Measurements from ENCODE around the gene CLCN3.
"Not testable (repeated sequence)": the region's sequence is repeated elsewhere in the genome, so short reads cannot be mapped to it uniquely, and the experiment has no call there.

Gene CLCN3

GRCh38 chr4:169678951-169679591, 58.7 kb downstream of the CLCN3 start:
- not testable (repeated sequence) for H3K4me1 ChIP-seq (ENCODE audit: control insufficient read depth in 2 of 2, insufficient read depth in 2 of 2, low read length in 2 of 2); H3K27me3 ChIP-seq (ENCODE audit: control insufficient read depth in 2 of 2, insufficient read depth in 2 of 2, low read length in 2 of 2); H3K9ac ChIP-seq (ENCODE audit: low read depth in 1 of 2, low read length in 2 of 2); H3K4me3 ChIP-seq (ENCODE audit: low read length in 2 of 2); H3K27ac ChIP-seq (ENCODE audit: low read depth in 2 of 2, low read length in 2 of 2); H3K9me3 ChIP-seq (ENCODE audit: control insufficient read depth in 2 of 2, low read length in 2 of 2)
- H3K36me3 ChIP-seq (ENCODE audit: control insufficient read depth in 2 of 2, insufficient read depth in 2 of 2, low read length in 2 of 2), result peaks cover 16% of the 10 kb centered on the region in 2 donors

GRCh38 chr4:169682372-169683047, 62.1 kb downstream of the CLCN3 start:
- Histone ChIP-seq H3K27me3 (ENCODE audit: control insufficient read depth in 2 of 2, insufficient read depth in 2 of 2, low read length in 2 of 2) (no peaks in the 10 kb centered on the region), H3K27ac (ENCODE audit: low read depth in 2 of 2, low read length in 2 of 2) (no peak overlapping the region), H3K36me3 (ENCODE audit: control insufficient read depth in 2 of 2, insufficient read depth in 2 of 2, low read length in 2 of 2) (peaks cover 16 to 22% of the 10 kb centered on the region in 2 donors), H3K9me3 (ENCODE audit: control insufficient read depth in 2 of 2, low read length in 2 of 2) (no peaks in the 10 kb centered on the region), H3K4me1 (ENCODE audit: control insufficient read depth in 2 of 2, insufficient read depth in 2 of 2, low read length in 2 of 2) (no peaks in the 10 kb centered on the region), H3K9ac (ENCODE audit: low read depth in 1 of 2, low read length in 2 of 2) (no peak overlapping the region), H3K4me3 (ENCODE audit: low read length in 2 of 2) (no peak overlapping the region)

- no peaks in the 10 kb centered on the region for H3K27me3 ChIP-seq (ENCODE audit: control insufficient read depth in 2 of 2, insufficient read depth in 2 of 2, low read length in 2 of 2)
- H3K4me3 ChIP-seq (ENCODE audit: low read length in 2 of 2), result no peak overlapping the region
- H3K36me3 ChIP-seq (ENCODE audit: control insufficient read depth in 2 of 2, insufficient read depth in 2 of 2, low read length in 2 of 2), result peaks cover 27 to 30% of the 10 kb centered on the region in 2 donors
Measured at GRCh38 chr4:169689681-169690080, 69.3 kb downstream of the CLCN3 start.

GRCh38 chr4:169690787-169691186, 70.4 kb downstream of the CLCN3 start:
- no peaks in the 10 kb centered on the region for H3K9me3 ChIP-seq (ENCODE audit: control insufficient read depth in 2 of 2, low read length in 2 of 2)
- peaks cover 26 to 30% of the 10 kb centered on the region in 2 donors for H3K36me3 ChIP-seq (ENCODE audit: control insufficient read depth in 2 of 2, insufficient read depth in 2 of 2, low read length in 2 of 2)
- no peaks in the 10 kb centered on the region for H3K4me1 ChIP-seq (ENCODE audit: control insufficient read depth in 2 of 2, insufficient read depth in 2 of 2, low read length in 2 of 2)
- H3K4me3 ChIP-seq (ENCODE audit: low read length in 2 of 2), result no peak overlapping the region
- H3K27me3 ChIP-seq (ENCODE audit: control insufficient read depth in 2 of 2, insufficient read depth in 2 of 2, low read length in 2 of 2), result no peaks in the 10 kb centered on the region
- H3K27ac ChIP-seq (ENCODE audit: low read depth in 2 of 2, low read length in 2 of 2), result no peak overlapping the region
- no peak overlapping the region for H3K9ac ChIP-seq (ENCODE audit: low read depth in 1 of 2, low read length in 2 of 2)

More at GRCh38 chr4:169689681-169690080, 69.3 kb downstream of the CLCN3 start:
- no peaks in the 10 kb centered on the region for H3K4me1 ChIP-seq (ENCODE audit: control insufficient read depth in 2 of 2, insufficient read depth in 2 of 2, low read length in 2 of 2)
- H3K9ac ChIP-seq (ENCODE audit: low read depth in 1 of 2, low read length in 2 of 2), result no peak overlapping the region
- H3K9me3 ChIP-seq (ENCODE audit: control insufficient read depth in 2 of 2, low read length in 2 of 2), result no peaks in the 10 kb centered on the region
- H3K27ac ChIP-seq (ENCODE audit: low read depth in 2 of 2, low read length in 2 of 2), result no peak overlapping the region

- Histone ChIP-seq H3K27me3 (ENCODE audit: control insufficient read depth in 2 of 2, insufficient read depth in 2 of 2, low read length in 2 of 2) (no peaks in the 10 kb centered on the region), H3K4me1 (ENCODE audit: control insufficient read depth in 2 of 2, insufficient read depth in 2 of 2, low read length in 2 of 2) (no peaks in the 10 kb centered on the region), H3K27ac (ENCODE audit: low read depth in 2 of 2, low read length in 2 of 2) (no peak overlapping the region), H3K9me3 (ENCODE audit: control insufficient read depth in 2 of 2, low read length in 2 of 2) (no peaks in the 10 kb centered on the region), H3K9ac (ENCODE audit: low read depth in 1 of 2, low read length in 2 of 2) (no peak overlapping the region), H3K4me3 (ENCODE audit: low read length in 2 of 2) (no peak overlapping the region), H3K36me3 (ENCODE audit: control insufficient read depth in 2 of 2, insufficient read depth in 2 of 2, low read length in 2 of 2) (peaks cover 36 to 38% of the 10 kb centered on the region in 2 donors)
Measured at GRCh38 chr4:169698331-169698730, 78.0 kb downstream of the CLCN3 start.

GRCh38 chr4:169707958-169708643, 87.7 kb downstream of the CLCN3 start:
- H3K27ac ChIP-seq (ENCODE audit: low read depth in 2 of 2, low read length in 2 of 2), result no peak overlapping the region
- no peaks in the 10 kb centered on the region for H3K27me3 ChIP-seq (ENCODE audit: control insufficient read depth in 2 of 2, insufficient read depth in 2 of 2, low read length in 2 of 2)
- H3K4me3 ChIP-seq (ENCODE audit: low read length in 2 of 2), result no peak overlapping the region
- H3K4me1 ChIP-seq (ENCODE audit: control insufficient read depth in 2 of 2, insufficient read depth in 2 of 2, low read length in 2 of 2), result no peaks in the 10 kb centered on the region
- H3K36me3 ChIP-seq (ENCODE audit: control insufficient read depth in 2 of 2, insufficient read depth in 2 of 2, low read length in 2 of 2), result peaks cover 24 to 27% of the 10 kb centered on the region in 2 donors
- H3K9ac ChIP-seq (ENCODE audit: low read depth in 1 of 2, low read length in 2 of 2), result no peak overlapping the region
- no peaks in the 10 kb centered on the region for H3K9me3 ChIP-seq (ENCODE audit: control insufficient read depth in 2 of 2, low read length in 2 of 2)

GRCh38 chr4:169715826-169716225, 95.4 kb downstream of the CLCN3 start:
- H3K9me3 ChIP-seq (ENCODE audit: control insufficient read depth in 2 of 2, low read length in 2 of 2), result no peaks in the 10 kb centered on the region
- no peaks in the 10 kb centered on the region for H3K27me3 ChIP-seq (ENCODE audit: control insufficient read depth in 2 of 2, insufficient read depth in 2 of 2, low read length in 2 of 2)
- no peak overlapping the region for H3K27ac ChIP-seq (ENCODE audit: low read depth in 2 of 2, low read length in 2 of 2)
- peaks cover 41 to 42% of the 10 kb centered on the region in 2 donors for H3K36me3 ChIP-seq (ENCODE audit: control insufficient read depth in 2 of 2, insufficient read depth in 2 of 2, low read length in 2 of 2)
- no peak overlapping the region for H3K9ac ChIP-seq (ENCODE audit: low read depth in 1 of 2, low read length in 2 of 2)
- no peaks in the 10 kb centered on the region for H3K4me1 ChIP-seq (ENCODE audit: control insufficient read depth in 2 of 2, insufficient read depth in 2 of 2, low read length in 2 of 2)
- H3K4me3 ChIP-seq (ENCODE audit: low read length in 2 of 2), result no peak overlapping the region

GRCh38 chr4:169716677-169717076, 96.3 kb downstream of the CLCN3 start:
- H3K27ac ChIP-seq (ENCODE audit: low read depth in 2 of 2, low read length in 2 of 2), result no peak overlapping the region
- no peaks in the 10 kb centered on the region for H3K27me3 ChIP-seq (ENCODE audit: control insufficient read depth in 2 of 2, insufficient read depth in 2 of 2, low read length in 2 of 2)
- H3K4me1 ChIP-seq (ENCODE audit: control insufficient read depth in 2 of 2, insufficient read depth in 2 of 2, low read length in 2 of 2), result no peaks in the 10 kb centered on the region
- H3K36me3 ChIP-seq (ENCODE audit: control insufficient read depth in 2 of 2, insufficient read depth in 2 of 2, low read length in 2 of 2), result peaks cover 38 to 43% of the 10 kb centered on the region in 2 donors
- H3K4me3 ChIP-seq (ENCODE audit: low read length in 2 of 2), result no peak overlapping the region
- H3K9me3 ChIP-seq (ENCODE audit: control insufficient read depth in 2 of 2, low read length in 2 of 2), result no peaks in the 10 kb centered on the region
- no peak overlapping the region for H3K9ac ChIP-seq (ENCODE audit: low read depth in 1 of 2, low read length in 2 of 2)

GRCh38 chr4:169720529-169720928, 100.2 kb downstream of the CLCN3 start:
- no peak overlapping the region for H3K9ac ChIP-seq (ENCODE audit: low read depth in 1 of 2, low read length in 2 of 2)
- no peak overlapping the region for H3K4me3 ChIP-seq (ENCODE audit: low read length in 2 of 2)
- H3K9me3 ChIP-seq (ENCODE audit: control insufficient read depth in 2 of 2, low read length in 2 of 2), result no peaks in the 10 kb centered on the region
- H3K27me3 ChIP-seq (ENCODE audit: control insufficient read depth in 2 of 2, insufficient read depth in 2 of 2, low read length in 2 of 2), result no peaks in the 10 kb centered on the region
- no peak overlapping the region for H3K27ac ChIP-seq (ENCODE audit: low read depth in 2 of 2, low read length in 2 of 2)
- no peaks in the 10 kb centered on the region for H3K4me1 ChIP-seq (ENCODE audit: control insufficient read depth in 2 of 2, insufficient read depth in 2 of 2, low read length in 2 of 2)
- peaks cover 17 to 19% of the 10 kb centered on the region in 2 donors for H3K36me3 ChIP-seq (ENCODE audit: control insufficient read depth in 2 of 2, insufficient read depth in 2 of 2, low read length in 2 of 2)

All from mucosa of rectum (tissue), 2 donors.